Adipose tissue (tissue), 3 donors: Measurements from ENCODE around the gene PAQR7. TPM values are rescaled to one million over a fixed set of nuclear protein-coding genes. Genes with fewer than 3 reads are reported as not detected.

Experiments
- H3K27ac ChIP-seq: one replicate; pipeline ENCODE4 v1.5.1; 2013; ENCODE audit warnings: low read depth, low read length
- WGBS, 3 donors: extraction: QIAGEN DNeasy Blood & Tissue Kit; methylation state at CpG; one replicate each; pipeline ENCODE4 v1.1.7; 2013; 5-methylcytosine and 5-hydroxymethylcytosine counted together
- polyA plus RNA-seq, 3 donors: library from polyadenylated mRNA; stranded (reverse); fragments of 200-250 nt; gene quantifications; one replicate each; pipeline ENCODE4 v1.2.3, GENCODE V29; 2013
- donor health status: healthy with polysubstance abuse.
- donor health status: Bipolar disorder and iron deficiency.
- donor health status: healthy.

PAQR7 gene
- polyA plus RNA-seq, 3 donors: 2.5 to 3.5 (median 2.9) TPM

- H3K27ac ChIP-seq: no peak overlapping the region
- WGBS, 3 donors: 37 to 46% (median 44%) methylated on average over 5 of the region's 5 CpGs
These were observed 43.8 kb downstream of the PAQR7 start for GRCh38 chr1:25831569-25832196.

GRCh38 chr1:25829046-25829445 is 46.5 kb downstream of the PAQR7 start:
- H3K27ac ChIP-seq: no peak overlapping the region
- WGBS, 3 donors: 52 to 91% (median 75%) methylated on average over 1 of the region's 1 CpG

GRCh38 chr1:25828491-25828890 is 47.0 kb downstream of the PAQR7 start:
- no peak overlapping the region for H3K27ac ChIP-seq
- WGBS, 3 donors: 44 to 59% (median 55%) methylated on average over 2 to 3 of the region's 3 CpGs

DNA sequence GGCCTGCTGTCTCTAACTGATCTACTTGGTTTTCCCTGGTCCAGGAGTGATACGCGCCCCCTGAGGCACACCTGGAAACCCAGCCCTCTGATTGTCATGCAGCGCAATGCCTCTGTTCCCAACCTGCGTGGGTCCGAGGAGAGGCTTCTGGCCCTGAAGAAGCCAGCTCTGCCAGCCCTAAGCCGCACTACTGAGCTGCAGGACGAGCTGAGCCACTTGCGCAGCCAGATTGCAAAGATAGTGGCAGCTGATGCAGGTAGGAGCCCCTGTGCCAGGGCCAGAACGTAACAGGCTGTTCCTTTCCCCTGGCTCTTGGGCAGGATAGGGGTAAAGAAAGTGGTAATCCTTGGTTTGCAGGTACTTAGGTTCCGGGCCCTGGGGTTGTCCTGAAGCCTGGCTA is 48.9 kb downstream of the PAQR7 start:
- no peak overlapping the region for H3K27ac ChIP-seq
- WGBS, 3 donors: 94 to 97% (median 95%) methylated on average over 10 of the region's 10 CpGs

DNA sequence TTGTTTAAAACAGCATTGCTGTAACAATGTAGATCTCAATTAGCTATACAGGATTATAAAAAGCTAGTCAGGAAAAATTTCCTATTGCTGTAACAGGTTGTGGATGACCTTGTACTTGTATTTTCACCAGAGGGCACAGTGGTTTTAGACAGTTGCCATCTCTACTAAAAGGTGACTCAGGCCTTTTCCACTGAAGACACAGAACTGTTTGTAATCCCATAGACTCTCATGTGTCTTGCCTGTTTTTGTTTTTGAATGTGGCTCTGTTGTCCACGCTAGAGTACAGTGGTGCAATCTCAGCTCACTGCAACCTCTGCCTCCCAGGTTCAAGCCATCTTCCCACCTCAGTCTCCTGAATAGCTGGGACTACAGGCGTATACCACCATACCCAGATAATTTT is 49.9 kb downstream of the PAQR7 start:
- no peak overlapping the region for H3K27ac ChIP-seq
- WGBS, 3 donors: 88 to 94% (median 91%) methylated on average over 2 of the region's 2 CpGs

DNA sequence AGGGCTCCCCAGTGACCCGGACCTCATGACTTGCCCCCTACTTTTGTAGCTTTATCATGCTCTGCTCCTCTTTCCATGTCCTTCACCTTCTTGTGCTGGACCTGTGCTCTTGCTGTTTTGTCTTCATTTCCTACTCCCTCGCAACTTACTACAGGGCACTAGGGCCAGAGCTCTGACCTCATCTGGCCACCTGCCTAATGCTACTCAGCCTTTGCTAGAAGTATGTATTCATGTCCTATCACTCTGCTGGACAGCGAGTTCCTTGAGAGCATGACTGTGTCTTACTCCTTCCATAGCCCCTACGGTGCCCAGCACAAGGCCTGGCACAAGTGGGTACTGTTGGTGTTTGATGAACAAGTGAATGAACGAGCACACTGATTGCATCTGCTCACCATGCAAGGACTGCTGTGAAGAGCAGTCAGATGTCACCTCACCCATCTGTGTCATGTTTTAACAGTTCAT is 53.8 kb downstream of the PAQR7 start:
- 50 to 68% (median 65%) methylated on average over 5 of the region's 5 CpGs for WGBS, 3 donors
- no peak overlapping the region for H3K27ac ChIP-seq

DNA sequence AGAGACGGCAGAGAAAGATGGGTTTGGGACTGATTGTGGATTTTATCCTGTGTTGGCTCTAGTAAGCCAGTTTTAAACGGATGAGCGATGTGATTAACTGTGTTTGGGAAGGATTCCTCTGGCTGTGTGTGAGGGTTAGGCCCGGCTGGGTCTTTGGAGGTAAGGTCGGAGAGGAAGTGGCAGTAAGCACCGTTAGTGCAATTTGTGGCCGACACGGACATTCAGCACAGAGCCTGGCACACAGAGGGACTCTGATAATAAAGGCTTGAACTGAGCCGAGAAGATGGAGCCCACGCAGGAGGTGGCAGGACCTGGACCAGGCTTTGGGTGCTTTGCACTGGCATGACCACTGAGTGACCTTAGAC is 54.4 kb downstream of the PAQR7 start:
- no peak overlapping the region for H3K27ac ChIP-seq
- 21 to 42% (median 27%) methylated on average over 10 of the region's 10 CpGs for WGBS, 3 donors

GRCh38 chr1:25820247-25821111 is 55.0 kb downstream of the PAQR7 start:
- H3K27ac ChIP-seq: no peak overlapping the region
- WGBS, 3 donors: 1% methylated on average over 67 of the region's 67 CpGs

DNA sequence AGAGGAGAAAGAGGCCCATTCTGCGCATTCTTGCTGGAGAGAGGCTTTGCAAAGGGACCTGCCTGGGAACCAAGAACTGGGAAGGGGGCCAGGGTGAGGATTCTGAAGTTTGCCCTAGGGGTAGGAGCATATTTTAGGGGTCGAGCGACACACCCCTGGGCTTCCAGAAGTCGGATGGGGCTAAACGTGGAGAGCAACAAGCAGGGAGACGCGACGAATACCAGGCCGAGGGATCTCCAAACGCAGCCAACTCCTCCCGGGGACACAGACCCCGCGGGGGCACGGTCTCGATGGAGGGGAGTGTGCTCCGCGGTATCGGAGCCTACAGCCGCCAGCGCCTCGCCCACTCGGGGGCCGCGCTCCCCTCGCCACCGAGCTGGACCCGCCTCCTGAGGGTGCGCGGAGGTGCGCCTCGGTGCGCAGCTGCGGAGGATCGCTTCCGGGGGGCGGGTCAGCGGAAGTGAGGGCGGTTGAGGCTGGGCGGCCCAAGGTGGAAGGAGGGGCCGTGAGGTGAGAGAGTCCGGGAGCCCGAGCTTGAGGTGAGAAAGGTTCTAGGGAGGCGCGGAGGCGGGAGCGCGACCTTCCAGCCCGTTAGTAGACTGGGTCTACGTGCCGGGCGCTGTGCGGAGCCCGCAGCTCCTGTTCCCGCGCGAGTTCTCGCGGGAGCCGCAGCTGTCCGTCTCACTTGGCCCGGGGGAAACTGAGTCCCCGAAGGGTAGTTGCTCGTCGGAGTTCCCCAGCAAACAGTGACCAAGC is 55.8 kb downstream of the PAQR7 start, which contains the start of gene MTFR1L:
Gene MTFR1L, plus strand, starts transcription at position 464 of the 756 bp plus-strand sequence. CDS start 3,151 bp downstream, outside the sequence.
- H3K27ac ChIP-seq: no peak within 1 kb of the TSS
- 0 to 1% (median 0%) methylated on average over 37 to 64 of the region's 64 CpGs for WGBS, 3 donors

DNA sequence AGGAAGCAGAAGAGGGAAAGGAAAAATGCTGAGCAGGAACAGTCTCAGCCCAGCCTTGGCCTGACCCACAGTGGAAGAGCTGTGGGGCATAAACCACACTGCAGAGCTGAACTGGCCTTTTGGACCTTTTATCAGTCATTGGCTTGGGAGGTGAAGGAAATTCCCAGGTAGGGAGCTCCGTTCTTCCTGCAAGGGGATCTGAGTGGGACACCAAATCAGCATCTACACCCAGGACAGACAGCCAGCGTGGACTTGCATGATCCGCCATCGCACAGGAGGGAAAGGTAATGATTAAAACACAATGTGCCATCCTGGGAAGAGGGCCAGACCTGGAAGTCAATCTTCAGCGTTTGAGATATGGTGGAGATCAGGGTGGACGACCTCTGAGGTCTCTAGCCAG is 56.9 kb downstream of the PAQR7 start:
- no peak overlapping the region for H3K27ac ChIP-seq
- WGBS, 3 donors: 34 to 69% (median 57%) methylated on average over 6 of the region's 6 CpGs

DNA sequence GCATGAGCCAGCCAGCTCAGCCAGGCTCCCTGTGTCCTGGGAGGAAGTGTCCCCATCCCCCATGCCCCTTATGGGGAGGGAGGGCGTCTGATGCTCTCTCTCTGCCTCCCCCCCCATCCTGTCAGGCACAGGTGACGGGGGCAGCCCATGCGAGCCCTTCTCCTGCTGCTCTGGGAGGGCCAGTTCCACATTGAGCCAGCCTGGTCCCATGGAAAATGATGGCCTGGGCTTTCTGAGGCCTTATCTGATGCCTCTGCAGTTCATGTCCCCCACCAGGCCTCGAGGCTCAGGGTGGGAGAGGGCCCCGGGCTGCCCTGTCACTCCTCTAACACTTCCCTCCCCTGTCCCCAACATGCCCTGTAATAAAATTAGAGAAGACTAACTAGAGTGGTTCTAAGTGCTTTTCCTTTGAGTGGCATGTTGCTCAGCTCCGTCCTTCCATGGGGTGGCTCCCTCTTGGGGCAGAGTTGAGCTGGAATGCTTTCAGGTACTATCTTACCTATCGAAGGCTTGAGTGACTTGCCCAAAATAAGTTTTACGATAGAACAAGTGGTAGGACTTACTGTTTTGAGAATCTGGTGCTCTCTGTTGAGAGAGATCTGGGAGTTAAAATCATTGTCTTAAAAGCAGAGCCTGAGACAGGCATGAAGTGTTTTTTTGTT is 57.5 kb downstream of the PAQR7 start:
- 35 to 50% (median 47%) methylated on average over 8 of the region's 8 CpGs for WGBS, 3 donors
- H3K27ac ChIP-seq: no peak overlapping the region

DNA sequence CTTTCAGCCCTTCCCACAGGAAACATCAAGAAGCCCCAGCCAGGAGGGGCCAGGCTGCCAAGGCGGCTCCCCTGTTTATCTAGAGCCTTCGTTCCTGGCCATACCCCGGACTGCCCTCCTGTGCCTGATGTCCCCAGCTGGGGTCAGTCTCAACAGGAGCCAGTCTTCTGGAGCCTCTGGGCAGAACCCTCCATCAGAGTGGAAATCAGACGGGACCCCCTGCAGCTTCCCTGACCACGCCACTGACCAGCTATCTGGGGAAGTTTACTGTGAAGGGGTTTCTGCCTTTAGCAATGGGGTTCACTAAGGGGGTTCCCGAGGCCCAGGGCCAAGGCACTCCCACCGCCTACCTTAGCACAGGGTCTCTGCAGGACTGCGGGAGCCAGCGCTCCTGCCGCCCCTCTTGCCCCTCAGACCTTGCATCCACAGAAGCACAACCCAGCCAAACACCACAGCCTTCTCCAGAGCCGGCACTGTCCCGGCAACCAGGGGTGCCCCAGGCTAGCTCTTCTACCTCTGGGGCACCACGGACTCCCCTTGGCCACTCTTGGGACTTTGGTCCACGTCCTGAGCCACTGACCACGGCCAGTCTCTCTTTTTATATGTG is 59.3 kb downstream of the PAQR7 start:
- no peak overlapping the region for H3K27ac ChIP-seq
- WGBS, 3 donors: 84 to 89% (median 88%) methylated on average over 15 of the region's 15 CpGs

GRCh38 chr1:25815208-25816111 is 60.0 kb downstream of the PAQR7 start:
- 87 to 92% (median 90%) methylated on average over 24 of the region's 24 CpGs for whole genome bisulfite sequencing, 3 donors
- no peak overlapping the region for H3K27ac ChIP-seq

DNA sequence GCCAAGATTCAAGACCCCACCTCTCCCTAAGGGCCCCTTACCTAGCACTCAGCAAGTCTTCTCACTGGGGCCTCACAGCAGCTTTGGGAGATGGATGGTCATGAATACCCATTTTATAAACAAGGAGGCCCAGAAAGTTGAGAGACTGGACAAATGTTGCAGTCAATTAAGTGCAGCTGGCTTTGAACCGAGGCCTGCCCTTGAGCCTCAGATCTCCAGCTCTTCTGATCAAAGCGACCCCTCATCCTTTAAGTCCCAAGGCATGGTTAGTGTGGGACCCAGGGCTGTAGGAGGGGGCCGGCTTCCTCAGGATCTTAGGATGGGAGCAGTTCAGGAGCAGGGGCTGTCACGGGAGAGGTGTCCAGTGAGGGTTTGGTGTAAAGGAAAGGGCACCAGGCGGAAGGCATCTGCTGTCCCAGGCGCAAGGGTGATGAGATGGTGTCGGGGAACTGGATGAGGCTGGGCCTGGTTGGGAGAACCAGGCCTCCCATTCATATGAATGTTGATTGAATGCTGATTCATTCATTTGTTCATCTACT is 60.9 kb downstream of the PAQR7 start:
- WGBS, 3 donors: 88 to 91% (median 90%) methylated on average over 7 of the region's 7 CpGs
- no peak overlapping the region for H3K27ac ChIP-seq

DNA sequence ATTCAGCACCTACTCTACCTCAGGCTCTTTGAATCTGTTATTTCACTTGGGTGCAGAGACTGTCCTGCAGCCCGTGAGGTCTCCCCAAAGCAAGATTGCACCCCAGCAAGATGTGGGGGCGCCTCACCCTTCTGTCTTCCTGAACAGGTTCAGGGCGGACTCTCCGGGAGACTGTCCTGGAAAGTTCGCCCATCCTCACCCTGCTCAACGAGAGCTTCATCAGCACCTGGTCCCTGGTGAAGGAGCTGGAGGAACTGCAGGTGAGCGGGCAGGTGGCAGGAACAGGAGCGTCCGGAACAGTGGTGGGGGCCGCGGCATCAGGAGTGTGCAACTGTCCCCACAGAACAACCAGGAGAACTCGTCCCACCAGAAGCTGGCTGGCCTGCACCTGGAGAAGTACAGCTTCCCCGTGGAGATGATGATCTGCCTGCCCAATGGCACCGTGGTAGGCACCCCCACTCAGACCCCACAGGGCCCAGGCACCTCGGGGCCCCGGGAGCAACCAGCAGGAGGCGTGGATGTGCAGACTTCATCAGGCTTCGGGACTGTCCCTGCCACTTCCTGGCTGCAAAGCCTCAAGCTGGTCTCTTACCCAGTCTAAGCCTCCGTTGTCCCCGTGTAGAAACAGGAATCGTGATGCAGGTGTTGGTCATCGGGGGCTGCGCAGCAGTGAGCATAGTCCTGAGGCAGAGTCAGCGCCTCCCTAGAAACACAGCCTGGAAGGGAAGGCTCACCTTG is 61.6 kb downstream of the PAQR7 start:
- H3K27ac ChIP-seq: no peak overlapping the region
- 86 to 88% (median 88%) methylated on average over 24 of the region's 24 CpGs for WGBS, 3 donors

DNA sequence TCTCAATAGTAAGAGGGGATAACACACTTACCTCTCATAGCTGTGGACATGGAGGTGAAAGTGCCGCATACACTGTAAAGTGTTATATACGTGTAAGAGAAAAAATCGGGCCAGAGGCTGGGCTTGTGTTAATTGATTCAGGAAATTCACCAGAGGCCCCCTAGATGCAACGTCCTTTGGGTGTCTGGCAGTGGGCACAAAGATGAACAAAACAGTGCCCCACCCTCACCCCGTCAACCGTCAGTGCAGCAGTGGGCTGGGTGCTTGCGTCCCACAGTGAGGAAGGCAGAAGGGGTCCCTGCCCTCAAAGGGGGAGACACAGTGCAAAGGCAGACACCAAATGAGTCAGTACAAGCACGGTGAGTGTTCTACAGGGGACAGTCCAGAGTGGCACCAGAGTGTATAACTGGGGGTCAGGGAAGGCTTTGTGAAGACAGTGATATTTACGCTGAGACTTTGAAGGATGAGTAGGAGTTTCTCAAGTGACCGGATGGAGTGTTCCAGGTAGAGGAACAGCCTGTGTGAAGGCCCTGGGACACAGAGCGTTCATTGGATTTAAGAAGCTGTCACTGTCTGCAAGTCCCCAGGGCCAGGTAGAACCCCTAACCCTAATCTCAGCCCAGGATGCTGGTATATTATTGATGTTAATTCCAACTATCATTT is 62.3 kb downstream of the PAQR7 start:
- 78 to 84% (median 82%) methylated on average over 11 of the region's 11 CpGs for WGBS, 3 donors
- H3K27ac ChIP-seq: no peak overlapping the region
